Thyroid gland (tissue), 4 donors: ENCODE results near the gene NOTCH2. TPM values are rescaled to one million over a fixed set of nuclear protein-coding genes. Genes with fewer than 3 reads are reported as not detected.

Source experiments
- DNase-seq, 2 donors: peaks; one replicate each; pipeline ENCODE4 v3.0.0-alpha.2; 2019
- H3K27ac ChIP-seq, 3 donors: fragments of 200-600 bp; sonication (generic); 1 replicate in 2 of 3; 2 replicates in 1 of 3; pipeline ENCODE4 v1.5.1; 2016 to 2019; ENCODE audit warnings: mild to moderate bottlenecking in 1 of 3, moderate library complexity in 1 of 3
- H3K27me3 ChIP-seq: fragments of 200-600 bp; sonication (generic); one replicate; pipeline ENCODE4 v1.5.1; 2019
- H3K36me3 ChIP-seq, 2 donors: fragments of 200-600 bp; sonication (generic); one replicate each; pipeline ENCODE4 v1.5.1; 2016 to 2019
- H3K4me1 ChIP-seq, 2 donors: fragments of 200-600 bp; sonication (generic); one replicate each; pipeline ENCODE4 v1.5.1; 2017 to 2019
- H3K4me3 ChIP-seq, 3 donors: fragments of 200-600 bp; sonication (generic); replicated peaks in 1 of 3; 1 replicate in 2 of 3; 2 replicates in 1 of 3; pipeline ENCODE4 v1.5.1; 2016; ENCODE audit warnings: mild to moderate bottlenecking in 1 of 3
- H3K9me3 ChIP-seq: fragments of 200-600 bp; sonication (generic); one replicate; pipeline ENCODE4 v1.5.1; 2017
- POLR2A ChIP-seq, 2 donors: fragments of 450-650 bp; IDR thresholded peaks; one replicate each; pipeline ENCODE4 v1.6.1; 2017; ENCODE audit warnings: antibody characterized with exemption in 2 of 2, mild to moderate bottlenecking in 2 of 2, moderate library complexity in 1 of 2
- WGBS, 2 donors: methylation state at CpG; one replicate each; pipeline ENCODE4 v1.1.5; 2017; 5-methylcytosine and 5-hydroxymethylcytosine counted together
- intact Hi-C: fragments of 100-400 bp; cut with DNase I; formaldehyde crosslinking; loops from one replicate; pipeline ENCODE4 v1.15.1; 2023
- total RNA-seq, 4 donors: library from RNA; depleted of rRNA; stranded (reverse); fragments of >200 nt; gene quantifications; one replicate each; pipeline ENCODE4 v1.2.3, GENCODE V29; 2016
- TF ChIP-seq, protein P1 (sequence below), 6 experiments: fragments of 200-600 bp in 3 of 6; fragments of 450-650 bp in 3 of 6; sonication (generic) in 3 of 6; IDR thresholded peaks; one replicate each; pipeline ENCODE4 v1.5.1; 2016 to 2019; ENCODE audit warnings: antibody characterized with exemption in 6 of 6, mild to moderate bottlenecking in 2 of 6, inconsistent platforms in 1 of 6, moderate library complexity in 1 of 6

The NOTCH2 gene
- total RNA-seq, 4 donors from 2014 or later = 87.2 to 142 (median 115) TPM

DNA sequence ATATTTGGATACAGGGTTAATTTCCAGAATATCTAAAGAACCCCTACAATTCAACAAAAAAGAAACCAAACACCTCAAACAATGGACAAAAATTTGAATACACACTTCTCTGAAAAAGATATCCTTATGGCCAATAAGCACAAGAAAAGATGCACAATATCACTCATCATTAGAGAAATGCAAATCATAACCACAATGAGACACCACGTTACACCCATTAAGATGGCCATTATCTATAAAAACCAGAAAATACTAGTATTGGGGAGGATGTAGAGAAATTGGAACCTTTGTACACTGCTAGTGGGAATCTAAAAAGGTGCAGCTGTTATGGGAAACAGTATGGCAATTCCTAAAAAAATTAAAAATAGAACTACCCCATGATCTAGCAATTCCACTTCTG lies 178.1 kb downstream of the NOTCH2 start:
- no peaks in the 10 kb centered on the region for H3K9me3 ChIP-seq
- H3K4me1 ChIP-seq = no peaks in the 10 kb centered on the region
- intact Hi-C loops = no loop called here
- no peaks in the 10 kb centered on the region for H3K27me3 ChIP-seq
- 77 to 92% methylated on average over 1 of the region's 1 CpG for WGBS, 2 donors
- H3K27ac ChIP-seq = no peak overlapping the region
- no peaks in the 10 kb centered on the region for H3K36me3 ChIP-seq
- H3K4me3 ChIP-seq = no peak overlapping the region
- DNase-seq = no peak
- TF ChIP-seq POLR2A (IDR thresholded peaks at IDR 0.05) = no peak
- TF ChIP-seq, protein P1, sequence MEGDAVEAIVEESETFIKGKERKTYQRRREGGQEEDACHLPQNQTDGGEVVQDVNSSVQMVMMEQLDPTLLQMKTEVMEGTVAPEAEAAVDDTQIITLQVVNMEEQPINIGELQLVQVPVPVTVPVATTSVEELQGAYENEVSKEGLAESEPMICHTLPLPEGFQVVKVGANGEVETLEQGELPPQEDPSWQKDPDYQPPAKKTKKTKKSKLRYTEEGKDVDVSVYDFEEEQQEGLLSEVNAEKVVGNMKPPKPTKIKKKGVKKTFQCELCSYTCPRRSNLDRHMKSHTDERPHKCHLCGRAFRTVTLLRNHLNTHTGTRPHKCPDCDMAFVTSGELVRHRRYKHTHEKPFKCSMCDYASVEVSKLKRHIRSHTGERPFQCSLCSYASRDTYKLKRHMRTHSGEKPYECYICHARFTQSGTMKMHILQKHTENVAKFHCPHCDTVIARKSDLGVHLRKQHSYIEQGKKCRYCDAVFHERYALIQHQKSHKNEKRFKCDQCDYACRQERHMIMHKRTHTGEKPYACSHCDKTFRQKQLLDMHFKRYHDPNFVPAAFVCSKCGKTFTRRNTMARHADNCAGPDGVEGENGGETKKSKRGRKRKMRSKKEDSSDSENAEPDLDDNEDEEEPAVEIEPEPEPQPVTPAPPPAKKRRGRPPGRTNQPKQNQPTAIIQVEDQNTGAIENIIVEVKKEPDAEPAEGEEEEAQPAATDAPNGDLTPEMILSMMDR (IDR thresholded peaks at IDR 0.05) = no peak

DNA sequence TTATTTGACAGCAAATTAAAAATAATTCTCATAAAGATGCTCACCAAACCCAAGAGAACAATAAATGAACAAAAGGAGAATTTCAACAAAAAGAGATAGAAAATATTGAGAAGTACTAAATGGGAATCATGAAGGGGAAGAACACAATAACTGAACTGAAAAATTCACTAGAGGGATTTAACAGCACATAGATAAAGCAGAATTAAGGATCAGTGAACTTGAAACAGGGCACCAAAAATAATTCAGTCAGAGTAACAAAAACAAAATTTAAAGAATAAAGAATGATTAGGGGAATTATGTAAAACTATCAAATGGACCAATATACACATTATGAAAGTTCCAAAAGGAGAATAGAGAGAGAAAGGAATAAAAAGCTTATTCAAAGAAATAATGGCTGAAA lies 181.0 kb downstream of the NOTCH2 start:
- Histone ChIP-seq H3K27me3 (no peaks in the 10 kb centered on the region), H3K9me3 (no peaks in the 10 kb centered on the region), H3K36me3 (no peaks in the 10 kb centered on the region), H3K4me3 (no peak overlapping the region), H3K27ac (no peak overlapping the region), H3K4me1 (no peaks in the 10 kb centered on the region)
- TF ChIP-seq, protein P1 (IDR thresholded peaks at IDR 0.05) = no peak
- no peak for TF ChIP-seq POLR2A (IDR thresholded peaks at IDR 0.05)
- DNase-seq = no peak
- intact Hi-C loops = no loop called here

DNA sequence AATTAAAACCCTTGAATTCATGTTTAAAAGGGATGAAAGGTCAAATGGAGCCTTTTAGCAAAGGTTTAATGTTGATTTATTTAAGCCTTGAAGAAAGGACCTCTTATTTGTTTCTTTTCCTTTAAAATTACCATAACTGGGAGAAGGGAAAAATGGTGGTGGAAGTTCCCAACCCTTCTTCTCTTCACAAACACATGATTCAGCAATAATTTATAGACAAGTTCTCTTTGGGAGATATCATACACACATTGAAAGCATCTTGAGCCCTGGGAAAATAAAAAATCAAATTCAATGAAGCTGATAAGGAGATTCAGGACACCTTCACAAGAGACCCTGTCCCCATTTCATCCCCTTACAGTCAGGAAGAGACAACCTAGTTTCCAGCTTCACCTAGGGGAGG lies 182.0 kb downstream of the NOTCH2 start:
- Histone ChIP-seq H3K27me3 (no peaks in the 10 kb centered on the region), H3K4me1 (no peaks in the 10 kb centered on the region), H3K4me3 (no peak overlapping the region), H3K27ac (no peak overlapping the region), H3K9me3 (no peaks in the 10 kb centered on the region), H3K36me3 (no peaks in the 10 kb centered on the region)
- no peak for TF ChIP-seq POLR2A (IDR thresholded peaks at IDR 0.05)
- intact Hi-C loops = no loop called here
- DNase-seq = no peak

DNA sequence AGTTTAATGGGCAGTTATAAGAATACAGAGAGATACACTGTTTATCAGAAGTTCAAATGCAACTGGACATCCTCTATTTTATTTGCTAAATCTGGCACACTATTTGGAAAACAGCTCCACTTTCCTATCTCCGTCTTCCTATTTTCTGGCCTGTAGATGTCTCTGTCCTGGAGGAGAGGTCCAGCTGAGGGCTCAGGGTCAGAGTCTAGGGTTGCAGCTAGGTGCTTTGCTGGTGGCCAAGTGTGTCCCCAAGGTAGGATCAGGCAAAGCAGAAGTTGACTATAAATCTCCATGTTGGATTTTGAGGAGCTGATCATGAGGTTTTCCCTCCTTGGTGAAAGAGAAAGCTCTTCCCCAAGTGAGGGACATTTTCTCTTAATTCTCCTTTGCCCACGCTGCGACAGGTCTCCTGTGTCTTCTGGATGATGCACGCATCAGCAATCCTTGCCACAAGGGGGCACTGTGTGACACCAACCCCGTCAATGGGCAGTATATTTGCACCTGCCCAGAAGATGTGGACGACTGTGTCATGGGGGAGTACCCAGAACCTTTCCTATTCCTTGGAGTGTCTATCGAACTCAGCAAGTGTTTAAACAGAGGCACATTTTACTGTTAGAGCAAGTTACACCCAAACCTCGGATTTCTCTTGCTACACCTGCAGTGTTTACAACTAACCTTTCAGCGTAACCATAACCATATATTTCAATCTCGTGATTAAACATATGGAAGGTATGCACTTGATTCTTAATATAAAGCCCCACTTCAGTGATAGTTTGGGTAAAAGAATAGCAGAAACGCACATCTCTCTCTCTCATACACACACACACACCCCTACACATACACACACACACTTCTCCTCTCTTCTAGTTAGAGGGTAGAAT lies 183.3 kb downstream of the NOTCH2 start:
- Histone ChIP-seq H3K4me1 (no peaks in the 10 kb centered on the region), H3K27me3 (no peaks in the 10 kb centered on the region), H3K4me3 (no peak overlapping the region), H3K27ac (no peak overlapping the region), H3K9me3 (no peaks in the 10 kb centered on the region), H3K36me3 (no peaks in the 10 kb centered on the region)
- intact Hi-C loops = no loop called here
- no peak for TF ChIP-seq POLR2A (IDR thresholded peaks at IDR 0.05)
- TF ChIP-seq, protein P1 (IDR thresholded peaks at IDR 0.05) = peak; percentile 29 to 72 (median 58)
- peak; percentile 62 to 76 for DNase-seq
- 50 to 57% methylated on average over 11 of the region's 11 CpGs for WGBS, 2 donors

DNA sequence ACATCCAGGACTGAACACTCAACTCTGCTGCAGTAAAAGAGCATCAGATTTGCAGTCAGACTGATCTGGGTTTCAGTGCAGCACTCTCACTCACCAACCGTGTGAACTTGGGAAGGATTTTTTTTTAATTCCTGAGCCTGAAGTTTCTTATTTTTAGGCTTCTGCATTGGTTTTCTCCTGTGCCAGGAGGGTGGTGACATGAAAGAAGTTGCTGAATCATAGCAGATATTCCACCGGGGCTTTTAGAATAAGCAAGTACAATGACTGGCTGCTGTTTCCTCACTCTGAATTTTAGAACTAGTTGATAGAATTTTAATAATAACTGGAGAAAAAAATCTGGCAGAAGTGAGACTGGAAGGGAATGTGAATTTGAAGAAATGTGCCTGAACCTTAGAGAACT lies 184.8 kb downstream of the NOTCH2 start:
- H3K36me3 ChIP-seq = no peaks in the 10 kb centered on the region
- no peak overlapping the region for H3K27ac ChIP-seq
- intact Hi-C loops = no loop called here
- DNase-seq = no peak
- H3K27me3 ChIP-seq = no peaks in the 10 kb centered on the region
- H3K4me3 ChIP-seq = no peak overlapping the region
- WGBS, 2 donors = 42 to 50% methylated on average over 2 of the region's 2 CpGs
- no peak for TF ChIP-seq POLR2A (IDR thresholded peaks at IDR 0.05)
- TF ChIP-seq, protein P1 (IDR thresholded peaks at IDR 0.05) = no peak
- H3K9me3 ChIP-seq = no peaks in the 10 kb centered on the region
- no peaks in the 10 kb centered on the region for H3K4me1 ChIP-seq
